PC-9 (cell line): ENCODE data around the gene STARD10.

Experiments
- CTCF ChIP-seq: fragments of 200-600 bp; sonication (generic); conservative IDR thresholded peaks from 2 replicates; pipeline ENCODE4 v1.6.1; 2017; ENCODE audit warnings: mixed run types, antibody characterized with exemption, mild to moderate bottlenecking, moderate library complexity
- EZH2 ChIP-seq: fragments of 200-600 bp; sonication (generic); IDR thresholded peaks from 2 replicates; pipeline ENCODE4 v1.8.0; 2017; ENCODE audit warnings: antibody characterized with exemption, low read depth

GRCh38 chr11:72741429-72741833, 52.4 kb downstream of the STARD10 start:
- no peak for TF ChIP-seq CTCF
- no peak for TF ChIP-seq EZH2
